MM.1S (cell line): Measurements from ENCODE around the gene PLA2G2D.

Experiments used
- DNase-seq: peaks from one replicate; pipeline ENCODE4 v3.0.0-alpha.2; 2015
- H2AFZ ChIP-seq: fragments of 300-600 bp; sonication (generic); 2 replicates; pipeline ENCODE4 v1.6.0; 2016; ENCODE audit warnings: antibody characterized with exemption, low read length
- H3F3A ChIP-seq: fragments of 300-600 bp; sonication (generic); 2 replicates; pipeline ENCODE4 v1.6.1; 2016; ENCODE audit warnings: mild to moderate bottlenecking, antibody characterized with exemption, low read length, moderate library complexity, mixed read lengths; ENCODE audit not compliant: insufficient read depth
- H3K27ac ChIP-seq: fragments of 300-600 bp; sonication (generic); 2 replicates; pipeline ENCODE4 v1.5.1; 2016; ENCODE audit warnings: mild to moderate bottlenecking, low read length
- H3K27me3 ChIP-seq: fragments of 300-600 bp; sonication (generic); replicated peaks from 2 replicates; pipeline ENCODE4 v1.6.0; 2016; ENCODE audit warnings: low read length; ENCODE audit not compliant: insufficient read depth
- H3K36me3 ChIP-seq: fragments of 300-600 bp; sonication (generic); replicated peaks from 2 replicates; pipeline ENCODE4 v1.6.1; 2016; ENCODE audit warnings: mild to moderate bottlenecking, low read length, mixed read lengths; ENCODE audit not compliant: insufficient read depth
- H3K4me1 ChIP-seq: fragments of 300-600 bp; sonication (generic); 2 replicates; pipeline ENCODE4 v1.6.1; 2016; ENCODE audit warnings: low read length, mixed read lengths
- H3K4me2 ChIP-seq: fragments of 300-600 bp; sonication (generic); 2 replicates; pipeline ENCODE4 v1.6.0; 2016; ENCODE audit warnings: low read depth, low read length
- H3K4me3 ChIP-seq: fragments of 300-600 bp; sonication (generic); 2 replicates; pipeline ENCODE4 v1.5.1; 2016; ENCODE audit warnings: low read length, mixed read lengths
- H3K79me2 ChIP-seq: fragments of 300-600 bp; sonication (generic); 2 replicates; pipeline ENCODE4 v1.6.1; 2016; ENCODE audit warnings: mixed run types, low read length, mixed read lengths
- H3K9ac ChIP-seq: fragments of 300-600 bp; sonication (generic); 2 replicates; pipeline ENCODE4 v1.6.1; 2016; ENCODE audit warnings: low read length, mixed read lengths
- H3K9me2 ChIP-seq: fragments of 300-600 bp; sonication (generic); replicated peaks from 2 replicates; pipeline ENCODE4 v1.6.1; 2016; ENCODE audit warnings: mild to moderate bottlenecking, low read length, mixed read lengths; ENCODE audit not compliant: insufficient read depth
- H3K9me3 ChIP-seq: fragments of 300-600 bp; sonication (generic); replicated peaks from 2 replicates; pipeline ENCODE4 v1.6.1; 2016; ENCODE audit warnings: mild to moderate bottlenecking, low read length, mixed read lengths; ENCODE audit not compliant: insufficient read depth
- H4K20me1 ChIP-seq: fragments of 300-600 bp; sonication (generic); 2 replicates; pipeline ENCODE4 v1.6.1; 2016; ENCODE audit warnings: mild to moderate bottlenecking, low read length, moderate library complexity, mixed read lengths; ENCODE audit not compliant: insufficient read depth
- EZH2 ChIP-seq: fragments of 300-600 bp; sonication (generic); optimal IDR thresholded peaks from 2 replicates; pipeline ENCODE3; 2017; ENCODE audit warnings: low read depth, mild to moderate bottlenecking, antibody characterized with exemption, low read length, mixed read lengths
- EZH2phosphoT487 ChIP-seq: fragments of 300-600 bp; sonication (generic); IDR thresholded peaks from 2 replicates; pipeline ENCODE4 v1.6.1; 2018; ENCODE audit warnings: antibody characterized with exemption, low read length
- TF ChIP-seq, protein P1 (sequence below): fragments of 300-600 bp; sonication (generic); IDR thresholded peaks from 2 replicates; pipeline ENCODE4 v1.5.1; 2016; ENCODE audit warnings: antibody characterized with exemption, low read length, mixed read lengths

The PLA2G2D gene

DNA sequence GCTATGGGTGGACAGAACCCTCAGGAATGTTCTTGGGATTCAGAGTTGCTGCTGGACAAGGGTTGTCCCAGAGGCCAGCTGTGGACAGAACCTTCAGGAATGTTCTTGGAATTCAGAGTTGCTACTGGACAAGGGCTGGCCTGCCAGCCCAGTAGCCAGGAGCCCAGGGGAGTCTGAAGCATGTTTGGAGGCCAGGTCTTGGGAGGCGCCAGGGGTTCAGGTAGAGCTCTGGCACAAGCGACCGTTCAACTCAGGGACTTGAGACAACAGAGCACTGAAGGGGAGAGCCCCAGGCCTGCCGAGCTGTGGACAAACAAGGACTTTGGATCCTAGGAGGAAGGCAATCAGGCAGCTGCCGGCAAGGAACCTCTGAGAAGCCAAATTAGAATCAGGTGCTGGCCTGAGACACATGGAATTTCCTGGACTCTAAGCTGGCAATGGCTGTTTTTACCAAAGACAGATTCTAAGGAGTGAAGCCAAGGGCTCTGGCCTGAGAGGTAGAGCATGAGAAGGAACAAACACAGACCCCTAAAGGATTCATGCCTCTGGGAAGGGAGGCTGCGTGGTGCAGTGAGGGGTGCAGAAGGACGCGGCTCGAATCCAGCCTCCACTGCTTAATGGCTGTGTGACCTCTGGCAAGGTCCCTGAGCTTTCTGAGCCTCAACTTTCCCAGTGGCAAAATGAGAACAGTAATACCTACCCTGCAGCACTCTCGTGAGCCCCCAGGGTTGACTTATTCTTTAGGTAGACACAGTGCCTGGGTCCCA lies 36.0 kb downstream of the PLA2G2D start:
- Histone ChIP-seq H3K27ac (no peak overlapping the region), H2AFZ (no peak overlapping the region), H3K4me3 (no peak overlapping the region), H3F3A (0 out of 2 replicates have a peak, but pooled peaks cover 3% of the 10 kb centered on the region), H3K9ac (no peak overlapping the region), H3K4me1 (peaks cover 28% of the 10 kb centered on the region), H3K9me3 (no peaks in the 10 kb centered on the region), H3K79me2 (no peaks in the 10 kb centered on the region), H3K36me3 (no peaks in the 10 kb centered on the region), H3K9me2 (no peaks in the 10 kb centered on the region), H4K20me1 (no peaks in the 10 kb centered on the region), H3K27me3 (no peaks in the 10 kb centered on the region; the same call in 1 of the 2 replicates), H3K4me2 (no peak overlapping the region)
- no peak for TF ChIP-seq EZH2phosphoT487
- no peak for DNase-seq

DNA sequence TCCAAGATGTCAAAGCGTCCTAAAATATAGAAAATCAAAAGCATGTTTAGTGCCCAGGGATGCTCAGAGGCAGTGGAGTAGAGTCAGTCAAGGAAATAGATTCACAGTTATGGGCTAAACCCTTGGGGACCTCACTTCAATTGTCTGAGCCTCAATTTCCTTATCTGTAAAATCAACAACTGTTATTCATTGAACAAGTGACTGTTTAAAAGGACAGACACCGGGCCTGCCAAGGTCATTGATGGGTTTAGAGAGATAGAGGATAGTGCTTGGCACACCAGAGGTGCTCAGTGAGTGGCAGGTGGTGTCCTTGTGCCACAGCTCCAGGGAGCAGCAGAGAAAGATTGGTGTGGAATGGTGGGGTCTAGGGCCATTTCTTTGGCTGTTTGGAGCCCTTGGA lies 36.6 kb downstream of the PLA2G2D start:
- Histone ChIP-seq H3K27ac (no peak overlapping the region), H3K9me2 (no peaks in the 10 kb centered on the region), H3K4me2 (no peak overlapping the region), H3K9ac (no peak overlapping the region), H3K4me1 (peaks cover 32% of the 10 kb centered on the region), H3K79me2 (no peaks in the 10 kb centered on the region), H3F3A (0 out of 2 replicates have a peak, but pooled peaks cover 3% of the 10 kb centered on the region), H4K20me1 (no peaks in the 10 kb centered on the region), H3K36me3 (no peaks in the 10 kb centered on the region), H3K4me3 (no peak overlapping the region), H2AFZ (no peak overlapping the region), H3K9me3 (no peaks in the 10 kb centered on the region), H3K27me3 (peaks cover 3% of the 10 kb centered on the region; the same call in 1 of the 2 replicates)
- TF ChIP-seq EZH2 (no peak), EZH2phosphoT487 (no peak)
- TF ChIP-seq, protein P1, sequence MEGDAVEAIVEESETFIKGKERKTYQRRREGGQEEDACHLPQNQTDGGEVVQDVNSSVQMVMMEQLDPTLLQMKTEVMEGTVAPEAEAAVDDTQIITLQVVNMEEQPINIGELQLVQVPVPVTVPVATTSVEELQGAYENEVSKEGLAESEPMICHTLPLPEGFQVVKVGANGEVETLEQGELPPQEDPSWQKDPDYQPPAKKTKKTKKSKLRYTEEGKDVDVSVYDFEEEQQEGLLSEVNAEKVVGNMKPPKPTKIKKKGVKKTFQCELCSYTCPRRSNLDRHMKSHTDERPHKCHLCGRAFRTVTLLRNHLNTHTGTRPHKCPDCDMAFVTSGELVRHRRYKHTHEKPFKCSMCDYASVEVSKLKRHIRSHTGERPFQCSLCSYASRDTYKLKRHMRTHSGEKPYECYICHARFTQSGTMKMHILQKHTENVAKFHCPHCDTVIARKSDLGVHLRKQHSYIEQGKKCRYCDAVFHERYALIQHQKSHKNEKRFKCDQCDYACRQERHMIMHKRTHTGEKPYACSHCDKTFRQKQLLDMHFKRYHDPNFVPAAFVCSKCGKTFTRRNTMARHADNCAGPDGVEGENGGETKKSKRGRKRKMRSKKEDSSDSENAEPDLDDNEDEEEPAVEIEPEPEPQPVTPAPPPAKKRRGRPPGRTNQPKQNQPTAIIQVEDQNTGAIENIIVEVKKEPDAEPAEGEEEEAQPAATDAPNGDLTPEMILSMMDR, result no peak
- no peak for DNase-seq

DNA sequence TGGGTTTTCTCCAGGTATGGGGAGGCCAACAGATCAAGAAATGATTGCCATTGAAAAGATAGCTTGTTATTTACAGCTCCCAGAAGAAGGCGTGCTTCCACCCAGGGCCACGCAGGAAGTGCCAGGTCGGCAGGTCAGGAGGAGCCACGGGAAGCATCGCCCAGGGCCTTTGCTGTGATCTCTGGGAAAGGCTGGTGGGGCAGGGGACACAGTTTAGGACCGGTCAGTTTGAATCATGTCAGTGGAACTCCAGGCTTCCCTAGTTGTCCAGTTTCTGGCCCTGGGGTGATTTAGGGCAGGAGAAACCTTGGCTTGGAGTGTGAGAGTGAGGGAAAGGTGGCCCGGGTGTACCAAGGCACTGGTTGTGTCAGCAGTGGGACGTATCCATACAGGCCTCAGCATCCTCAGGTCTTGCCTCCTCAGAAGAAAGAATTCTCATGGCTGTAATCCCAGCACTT lies 38.0 kb downstream of the PLA2G2D start:
- DNase-seq, result no peak
- no peaks in the 10 kb centered on the region for H3K9me3 ChIP-seq
- no peaks in the 10 kb centered on the region for H3K79me2 ChIP-seq
- no peak overlapping the region; the same call in 1 of the 2 replicates for H3K9ac ChIP-seq
- H3K36me3 ChIP-seq, result no peaks in the 10 kb centered on the region
- no peaks in the 10 kb centered on the region for H3K9me2 ChIP-seq
- H2AFZ ChIP-seq, result peak overlapping the region; percentile 57
- H3K27me3 ChIP-seq, result peaks cover 13% of the 10 kb centered on the region
- H3K4me3 ChIP-seq, result no peak overlapping the region
- H3K27ac ChIP-seq, result no peak overlapping the region
- 0 out of 2 replicates have a peak, but pooled peaks cover 3% of the 10 kb centered on the region for H3F3A ChIP-seq
- H4K20me1 ChIP-seq, result no peaks in the 10 kb centered on the region
- peaks cover 35% of the 10 kb centered on the region for H3K4me1 ChIP-seq
- TF ChIP-seq, protein P1, result no peak
- TF ChIP-seq EZH2 (no peak), EZH2phosphoT487 (no peak)
- H3K4me2 ChIP-seq, result peak overlapping the region; percentile 58
